22Rv1 (cell line): ENCODE data around the gene WWP2.

Source experiments
- H3K27ac ChIP-seq: fragments of 450-650 bp; 2 replicates; pipeline ENCODE4 v1.5.1; 2017
- CTCF ChIP-seq: fragments of 450-650 bp; IDR thresholded peaks from 2 replicates; pipeline ENCODE4 v1.5.1; 2017; ENCODE audit warnings: mild to moderate bottlenecking
- ZFX ChIP-seq: fragments of 450-650 bp; IDR thresholded peaks from 2 replicates; pipeline ENCODE4 v1.6.1; 2017; ENCODE audit warnings: antibody characterized with exemption, borderline replicate concordance

WWP2 gene

GRCh38 chr16:69741519-69741918, 20.6 kb upstream of the WWP2 start:
- TF ChIP-seq ZFX (no peak), CTCF (no peak)

GRCh38 chr16:69741951-69742904, 19.9 kb upstream of the WWP2 start:
- no peak for TF ChIP-seq ZFX
- TF ChIP-seq CTCF, result no peak
- no peak overlapping the region for H3K27ac ChIP-seq

More at GRCh38 chr16:69741519-69741918, 20.6 kb upstream of the WWP2 start:
- H3K27ac ChIP-seq, result no peak overlapping the region

- no peak for TF ChIP-seq CTCF
- no peak for TF ChIP-seq ZFX
- H3K27ac ChIP-seq, result no peak overlapping the region
Observed at GRCh38 chr16:69744363-69745231, 17.5 kb upstream of the WWP2 start.

GRCh38 chr16:69745232-69745612, 16.9 kb upstream of the WWP2 start:
- H3K27ac ChIP-seq, result no peak overlapping the region
- TF ChIP-seq ZFX (no peak), CTCF (no peak)

- TF ChIP-seq ZFX (no peak), CTCF (no peak)
- no peak overlapping the region for H3K27ac ChIP-seq
Observed at GRCh38 chr16:69745959-69746358, 16.2 kb upstream of the WWP2 start.

- TF ChIP-seq ZFX (no peak), CTCF (no peak)
- no peak overlapping the region for H3K27ac ChIP-seq
Observed at GRCh38 chr16:69747115-69747514, 15.0 kb upstream of the WWP2 start.
